ENCODE results near the gene RALA. TPM values are rescaled to one million over a fixed set of nuclear protein-coding genes. Genes with fewer than 3 reads are reported as not detected.

The RALA gene
- polyA plus RNA-seq, result 10 to 100 TPM; 52.4 to 71.2 TPM

- Histone ChIP-seq H3K27me3 (ENCODE audit: control insufficient read depth in 1 of 2, insufficient read depth in 2 of 2, low read length in 2 of 2) (no peaks in the 10 kb centered on the region), H3K9me3 (ENCODE audit: control insufficient read depth in 2 of 2, insufficient read depth in 1 of 2, low read depth in 1 of 2, low read length in 1 of 2) (no peaks in the 10 kb centered on the region), H3K4me1 (ENCODE audit: control insufficient read depth in 2 of 2, insufficient read depth in 2 of 2, low read length in 1 of 2) (peaks cover 0 to 2% of the 10 kb centered on the region in 2 donors), H3K36me3 (ENCODE audit: control insufficient read depth in 2 of 2, insufficient read depth in 2 of 2, low read length in 1 of 2) (no peaks in the 10 kb centered on the region), H3K4me3 (ENCODE audit: low read depth in 1 of 2, low read length in 2 of 2) (peak within 1 kb of the TSS; percentile 85 to 90), H3K27ac (ENCODE audit: low read depth in 2 of 2, low read length in 1 of 2) (peak within 1 kb of the TSS; percentile 95 to 98)
- 2% methylated on average over 48 to 56 of the region's 56 CpGs for WGBS, 2 donors
Measured at GRCh38 chr7:39623047-39623731, at the start of gene RALA. TSS of gene RALA (plus strand) at chr7:39623572. CDS start at chr7:39686668, 63,096 bp downstream.

- WGBS, 2 donors, result 97% methylated on average over 2 of the region's 2 CpGs
- Histone ChIP-seq H3K27me3 (ENCODE audit: control insufficient read depth in 1 of 2, insufficient read depth in 2 of 2, low read length in 2 of 2) (no peaks in the 10 kb centered on the region), H3K4me1 (ENCODE audit: control insufficient read depth in 2 of 2, insufficient read depth in 2 of 2, low read length in 1 of 2) (no peaks in the 10 kb centered on the region), H3K4me3 (ENCODE audit: low read depth in 1 of 2, low read length in 2 of 2) (no peak overlapping the region), H3K27ac (ENCODE audit: low read depth in 2 of 2, low read length in 1 of 2) (no peak overlapping the region), H3K36me3 (ENCODE audit: control insufficient read depth in 2 of 2, insufficient read depth in 2 of 2, low read length in 1 of 2) (peaks cover 0 to 3% of the 10 kb centered on the region in 2 donors), H3K9me3 (ENCODE audit: control insufficient read depth in 2 of 2, insufficient read depth in 1 of 2, low read depth in 1 of 2, low read length in 1 of 2) (no peaks in the 10 kb centered on the region)
Measured at GRCh38 chr7:39574673-39575349, 48.6 kb upstream of the RALA start.

GRCh38 chr7:39577229-39577874 lies 46.0 kb upstream of the RALA start:
- WGBS, 2 donors, result 94 to 96% methylated on average over 26 to 27 of the region's 27 CpGs
- H3K36me3 ChIP-seq (ENCODE audit: control insufficient read depth in 2 of 2, insufficient read depth in 2 of 2, low read length in 1 of 2), result no peaks in the 10 kb centered on the region
- no peaks in the 10 kb centered on the region for H3K27me3 ChIP-seq (ENCODE audit: control insufficient read depth in 1 of 2, insufficient read depth in 2 of 2, low read length in 2 of 2)

GRCh38 chr7:39580149-39580874 lies 43.1 kb upstream of the RALA start:
- Histone ChIP-seq H3K27ac (ENCODE audit: low read depth in 2 of 2, low read length in 1 of 2) (no peak overlapping the region), H3K4me1 (ENCODE audit: control insufficient read depth in 2 of 2, insufficient read depth in 2 of 2, low read length in 1 of 2) (no peaks in the 10 kb centered on the region), H3K4me3 (ENCODE audit: low read depth in 1 of 2, low read length in 2 of 2) (no peak overlapping the region), H3K36me3 (ENCODE audit: control insufficient read depth in 2 of 2, insufficient read depth in 2 of 2, low read length in 1 of 2) (no peaks in the 10 kb centered on the region), H3K27me3 (ENCODE audit: control insufficient read depth in 1 of 2, insufficient read depth in 2 of 2, low read length in 2 of 2) (no peaks in the 10 kb centered on the region), H3K9me3 (ENCODE audit: control insufficient read depth in 2 of 2, insufficient read depth in 1 of 2, low read depth in 1 of 2, low read length in 1 of 2) (no peaks in the 10 kb centered on the region)
- WGBS, 2 donors, result 16 to 20% methylated on average over 8 of the region's 8 CpGs

More at GRCh38 chr7:39577229-39577874, 46.0 kb upstream of the RALA start:
- no peak overlapping the region for H3K27ac ChIP-seq (ENCODE audit: low read depth in 2 of 2, low read length in 1 of 2)
- no peaks in the 10 kb centered on the region for H3K4me1 ChIP-seq (ENCODE audit: control insufficient read depth in 2 of 2, insufficient read depth in 2 of 2, low read length in 1 of 2)
- H3K9me3 ChIP-seq (ENCODE audit: control insufficient read depth in 2 of 2, insufficient read depth in 1 of 2, low read depth in 1 of 2, low read length in 1 of 2), result no peaks in the 10 kb centered on the region
- H3K4me3 ChIP-seq (ENCODE audit: low read depth in 1 of 2, low read length in 2 of 2), result no peak overlapping the region

- Histone ChIP-seq H3K9me3 (ENCODE audit: control insufficient read depth in 2 of 2, insufficient read depth in 1 of 2, low read depth in 1 of 2, low read length in 1 of 2) (no peaks in the 10 kb centered on the region), H3K27ac (ENCODE audit: low read depth in 2 of 2, low read length in 1 of 2) (no peak overlapping the region), H3K27me3 (ENCODE audit: control insufficient read depth in 1 of 2, insufficient read depth in 2 of 2, low read length in 2 of 2) (no peaks in the 10 kb centered on the region), H3K4me1 (ENCODE audit: control insufficient read depth in 2 of 2, insufficient read depth in 2 of 2, low read length in 1 of 2) (no peaks in the 10 kb centered on the region), H3K36me3 (ENCODE audit: control insufficient read depth in 2 of 2, insufficient read depth in 2 of 2, low read length in 1 of 2) (no peaks in the 10 kb centered on the region), H3K4me3 (ENCODE audit: low read depth in 1 of 2, low read length in 2 of 2) (no peak overlapping the region)
- 90 to 92% methylated on average over 2 of the region's 2 CpGs for WGBS, 2 donors
Measured at GRCh38 chr7:39582536-39582935, 40.8 kb upstream of the RALA start.

GRCh38 chr7:39583539-39583938 lies 39.8 kb upstream of the RALA start:
- Histone ChIP-seq H3K4me1 (ENCODE audit: control insufficient read depth in 2 of 2, insufficient read depth in 2 of 2, low read length in 1 of 2) (no peaks in the 10 kb centered on the region), H3K9me3 (ENCODE audit: control insufficient read depth in 2 of 2, insufficient read depth in 1 of 2, low read depth in 1 of 2, low read length in 1 of 2) (no peaks in the 10 kb centered on the region), H3K27me3 (ENCODE audit: control insufficient read depth in 1 of 2, insufficient read depth in 2 of 2, low read length in 2 of 2) (no peaks in the 10 kb centered on the region), H3K4me3 (ENCODE audit: low read depth in 1 of 2, low read length in 2 of 2) (no peak overlapping the region), H3K27ac (ENCODE audit: low read depth in 2 of 2, low read length in 1 of 2) (no peak overlapping the region), H3K36me3 (ENCODE audit: control insufficient read depth in 2 of 2, insufficient read depth in 2 of 2, low read length in 1 of 2) (no peaks in the 10 kb centered on the region)
- 72 to 74% methylated on average over 2 of the region's 2 CpGs for WGBS, 2 donors

GRCh38 chr7:39587393-39587792 lies 36.0 kb upstream of the RALA start:
- Histone ChIP-seq H3K9me3 (ENCODE audit: control insufficient read depth in 2 of 2, insufficient read depth in 1 of 2, low read depth in 1 of 2, low read length in 1 of 2) (no peaks in the 10 kb centered on the region), H3K27ac (ENCODE audit: low read depth in 2 of 2, low read length in 1 of 2) (no peak overlapping the region), H3K36me3 (ENCODE audit: control insufficient read depth in 2 of 2, insufficient read depth in 2 of 2, low read length in 1 of 2) (no peaks in the 10 kb centered on the region), H3K27me3 (ENCODE audit: control insufficient read depth in 1 of 2, insufficient read depth in 2 of 2, low read length in 2 of 2) (no peaks in the 10 kb centered on the region), H3K4me3 (ENCODE audit: low read depth in 1 of 2, low read length in 2 of 2) (no peak overlapping the region), H3K4me1 (ENCODE audit: control insufficient read depth in 2 of 2, insufficient read depth in 2 of 2, low read length in 1 of 2) (no peaks in the 10 kb centered on the region)

- no peaks in the 10 kb centered on the region for H3K27me3 ChIP-seq (ENCODE audit: control insufficient read depth in 1 of 2, insufficient read depth in 2 of 2, low read length in 2 of 2)
- WGBS, 2 donors, result 61 to 65% methylated on average over 5 of the region's 5 CpGs
- H3K27ac ChIP-seq (ENCODE audit: low read depth in 2 of 2, low read length in 1 of 2), result no peak overlapping the region
- H3K9me3 ChIP-seq (ENCODE audit: control insufficient read depth in 2 of 2, insufficient read depth in 1 of 2, low read depth in 1 of 2, low read length in 1 of 2), result no peaks in the 10 kb centered on the region
- no peaks in the 10 kb centered on the region for H3K36me3 ChIP-seq (ENCODE audit: control insufficient read depth in 2 of 2, insufficient read depth in 2 of 2, low read length in 1 of 2)
- H3K4me1 ChIP-seq (ENCODE audit: control insufficient read depth in 2 of 2, insufficient read depth in 2 of 2, low read length in 1 of 2), result no peaks in the 10 kb centered on the region
- H3K4me3 ChIP-seq (ENCODE audit: low read depth in 1 of 2, low read length in 2 of 2), result no peak overlapping the region
Measured at GRCh38 chr7:39588416-39588815, 35.0 kb upstream of the RALA start.

- H3K27ac ChIP-seq (ENCODE audit: low read depth in 2 of 2, low read length in 1 of 2), result peak overlapping the region; percentile 42 to 65
- H3K9me3 ChIP-seq (ENCODE audit: control insufficient read depth in 2 of 2, insufficient read depth in 1 of 2, low read depth in 1 of 2, low read length in 1 of 2), result no peaks in the 10 kb centered on the region
- no peaks in the 10 kb centered on the region for H3K4me1 ChIP-seq (ENCODE audit: control insufficient read depth in 2 of 2, insufficient read depth in 2 of 2, low read length in 1 of 2)
- H3K36me3 ChIP-seq (ENCODE audit: control insufficient read depth in 2 of 2, insufficient read depth in 2 of 2, low read length in 1 of 2), result no peaks in the 10 kb centered on the region
- H3K4me3 ChIP-seq (ENCODE audit: low read depth in 1 of 2, low read length in 2 of 2), result no peak overlapping the region
- H3K27me3 ChIP-seq (ENCODE audit: control insufficient read depth in 1 of 2, insufficient read depth in 2 of 2, low read length in 2 of 2), result no peaks in the 10 kb centered on the region
- 46 to 49% methylated on average over 7 of the region's 7 CpGs for WGBS, 2 donors
Measured at GRCh38 chr7:39589323-39590111, 33.9 kb upstream of the RALA start.
